SK-N-SH (cell line): Measurements from ENCODE around the gene CSPG4. TPM values are rescaled to one million over a fixed set of nuclear protein-coding genes. Genes with fewer than 3 reads are reported as not detected.

Experiments
- CTCF ChIA-PET: fragments of 300-600, 350-600 bp; formaldehyde crosslinking; extraction: SDS; loops from one replicate; lab custom pipeline; 2021; lab: Yijun Ruan, JAX
- POLR2A ChIA-PET: fragments of 350-600 bp; sonication (Branson Sonifier 250); formaldehyde crosslinking; extraction: SDS; loops from one replicate; lab custom pipeline; 2020; ENCODE audit warnings: antibody characterized with exemption, inconsistent platforms; lab: Yijun Ruan, JAX
- DNase-seq: peaks from one replicate; pipeline ENCODE4 v3.0.0; 2012
- H2AFZ ChIP-seq: fragments of 200-600 bp; sonication (generic); 2 replicates; pipeline ENCODE4 v1.8.1; 2016; ENCODE audit warnings: antibody characterized with exemption, mild to moderate bottlenecking, low read depth
- H3F3A ChIP-seq: fragments of 200-600 bp; sonication (generic); replicated peaks from 2 replicates; pipeline ENCODE3; 2016; ENCODE audit warnings: antibody characterized with exemption, mild to moderate bottlenecking; ENCODE audit not compliant: insufficient read depth
- H3K27ac ChIP-seq, 2 experiments: fragments of 200-500 bp in 1 of 2; fragments of 200-600 bp in 1 of 2; sonication (Bioruptor generic) in 1 of 2; sonication (generic), shearing (Covaris generic) in 1 of 2; 2 replicates each; pipeline versions ENCODE4 v1.5.1 to v1.6.1; 2014 to 2016; ENCODE audit warnings: low read depth in 2 of 2, inconsistent platforms in 1 of 2, low read length in 1 of 2, mild to moderate bottlenecking in 1 of 2, mixed read lengths in 1 of 2
- H3K27me3 ChIP-seq: fragments of 200-600 bp; sonication (generic), shearing (Covaris generic); 2 replicates; pipeline ENCODE4 v1.6.1; 2016; ENCODE audit warnings: mixed run types; ENCODE audit not compliant: insufficient read depth
- H3K36me3 ChIP-seq, 2 experiments: fragments of 200-500 bp in 1 of 2; fragments of 200-600 bp in 1 of 2; sonication (Bioruptor generic) in 1 of 2; sonication (generic) in 1 of 2; replicated peaks in 1 of 2; 2 replicates each; pipeline versions ENCODE3 to v1.5.1; 2014 to 2016; ENCODE audit warnings: low read length in 1 of 2, mild to moderate bottlenecking in 1 of 2; ENCODE audit not compliant: insufficient read depth in 2 of 2, control insufficient read depth in 1 of 2
- H3K4me1 ChIP-seq, 2 experiments: fragments of 200-500 bp in 1 of 2; fragments of 200-600 bp in 1 of 2; sonication (Bioruptor generic) in 1 of 2; sonication (generic), shearing (Covaris generic) in 1 of 2; 2 replicates each; pipeline versions ENCODE4 v1.5.1 to v1.6.1; 2014 to 2016; ENCODE audit warnings: low read depth in 1 of 2, low read length in 1 of 2, mixed run types in 1 of 2; ENCODE audit not compliant: insufficient read depth in 2 of 2, control insufficient read depth in 1 of 2
- H3K4me2 ChIP-seq: fragments of 200-600 bp; sonication (generic), shearing (Covaris generic); 2 replicates; pipeline ENCODE4 v1.6.1; 2017; ENCODE audit warnings: mixed run types
- H3K4me3 ChIP-seq, 2 experiments: fragments of 200-500 bp in 1 of 2; fragments of 200-600 bp in 1 of 2; sonication (Bioruptor generic) in 1 of 2; sonication (generic), shearing (Covaris generic) in 1 of 2; 2 replicates each; pipeline versions ENCODE4 v1.5.1 to v1.8.1; 2014 to 2016; ENCODE audit warnings: low read depth in 2 of 2, inconsistent platforms in 1 of 2, low read length in 1 of 2, mild to moderate bottlenecking in 1 of 2, mixed read lengths in 1 of 2, moderate library complexity in 1 of 2
- H3K79me2 ChIP-seq: fragments of 200-600 bp; sonication (generic); 2 replicates; pipeline ENCODE4 v1.8.1; 2017; ENCODE audit warnings: mild to moderate bottlenecking; ENCODE audit not compliant: insufficient read depth
- H3K9ac ChIP-seq: fragments of 200-600 bp; sonication (generic); 2 replicates; pipeline ENCODE4 v1.6.1; 2017; ENCODE audit warnings: mixed run types
- H3K9me2 ChIP-seq: fragments of 200-600 bp; sonication (generic); 2 replicates; pipeline ENCODE4 v1.6.1; 2017; ENCODE audit warnings: mixed run types
- H3K9me3 ChIP-seq: fragments of 200-600 bp; sonication (generic); 2 replicates; pipeline ENCODE4 v1.6.1; 2017; ENCODE audit warnings: mixed run types, mild to moderate bottlenecking, moderate library complexity
- H4K20me1 ChIP-seq: fragments of 200-600 bp; sonication (generic); 2 replicates; pipeline ENCODE4 v1.6.1; 2017; ENCODE audit warnings: mild to moderate bottlenecking, mixed run types; ENCODE audit not compliant: insufficient read depth
- CHD2 ChIP-seq: fragments of 150-350 bp; IDR thresholded peaks from 2 replicates; pipeline ENCODE4 v1.6.1; 2018; ENCODE audit warnings: low read length; ENCODE audit not compliant: partially characterized antibody
- FOXJ3 ChIP-seq: sonication (generic); formaldehyde crosslinking; IDR thresholded peaks from 2 replicates; pipeline ENCODE4 v1.5.1; 2020; ENCODE audit warnings: mild to moderate bottlenecking, missing genetic modification reagents
- FOXM1 ChIP-seq: IDR thresholded peaks from 2 replicates; pipeline ENCODE4 v1.4.0; 2012; ENCODE audit warnings: low read depth, mild to moderate bottlenecking
- GABPA ChIP-seq: IDR thresholded peaks from 2 replicates; pipeline ENCODE4 v1.4.0; 2012; ENCODE audit warnings: low read depth, mild to moderate bottlenecking
- GATA2 ChIP-seq: sonication (generic); formaldehyde crosslinking; IDR thresholded peaks from 2 replicates; pipeline ENCODE4 v1.5.0; 2020; ENCODE audit warnings: mild to moderate bottlenecking, missing genetic modification reagents
- MEF2A ChIP-seq: IDR thresholded peaks from 2 replicates; pipeline ENCODE4 v1.4.0; 2012; ENCODE audit warnings: low read depth, borderline replicate concordance
- MXI1 ChIP-seq: IDR thresholded peaks from 2 replicates; pipeline ENCODE4 v1.6.1; 2012; ENCODE audit warnings: mild to moderate bottlenecking, low read depth, low read length, improper control_type of control experiment
- NFIC ChIP-seq: IDR thresholded peaks from 2 replicates; pipeline ENCODE4 v1.4.0; 2012; ENCODE audit warnings: borderline replicate concordance
- POLR2AphosphoS5 ChIP-seq: IDR thresholded peaks from 2 replicates; pipeline ENCODE4 v1.6.1; 2012; ENCODE audit warnings: low read depth, low read length
- RCOR1 ChIP-seq: fragments of 150-350 bp; IDR thresholded peaks from 2 replicates; pipeline ENCODE4 v1.6.1; 2017; ENCODE audit warnings: antibody characterized with exemption, low read length
- RXRA ChIP-seq: IDR thresholded peaks from 2 replicates; pipeline ENCODE4 v1.4.0; 2012; ENCODE audit warnings: low read depth, mild to moderate bottlenecking, borderline replicate concordance
- SIN3A ChIP-seq: IDR thresholded peaks from 2 replicates; pipeline ENCODE4 v1.6.1; 2012; ENCODE audit warnings: low read depth, mild to moderate bottlenecking, low read length, moderate library complexity, borderline replicate concordance
- SMC3 ChIP-seq: IDR thresholded peaks from 2 replicates; pipeline ENCODE4 v1.6.1; 2012; ENCODE audit warnings: low read depth, low read length, improper control_type of control experiment
- TAF1 ChIP-seq: IDR thresholded peaks from 2 replicates; pipeline ENCODE4 v1.6.1; 2012; ENCODE audit warnings: low read depth, mild to moderate bottlenecking, low read length, moderate library complexity, borderline replicate concordance
- TCF12 ChIP-seq: IDR thresholded peaks from 2 replicates; pipeline ENCODE4 v1.4.0; 2012
- YY1 ChIP-seq: IDR thresholded peaks from 2 replicates; pipeline ENCODE4 v1.4.0; 2012; ENCODE audit warnings: low read depth, mild to moderate bottlenecking
- WGBS: methylation state at CpG from one replicate; pipeline ENCODE4 v1.1.6; 2017; ENCODE audit warnings: low lambda C conversion rate; 5-methylcytosine and 5-hydroxymethylcytosine counted together
- polyA plus RNA-seq, 3 experiments: library from polyadenylated mRNA; depleted of rRNA; stranded (reverse); fragments of >200 nt; gene quantifications; 2 replicates each; pipeline ENCODE4 v1.2.3, GENCODE V29; 2012
- TF ChIP-seq, protein P1 (sequence below): IDR thresholded peaks from 2 replicates; pipeline ENCODE4 v1.4.0; 2012; ENCODE audit warnings: low read depth, borderline replicate concordance
- TF ChIP-seq, protein P2 (sequence below): fragments of 150-350 bp; IDR thresholded peaks from 2 replicates; pipeline ENCODE4 v1.6.1; 2016; ENCODE audit warnings: mild to moderate bottlenecking, low read depth, low read length
- TF ChIP-seq, protein P3 (sequence below): IDR thresholded peaks from 2 replicates; pipeline ENCODE4; 2012
- TF ChIP-seq, protein P4 (sequence below): IDR thresholded peaks from 2 replicates; pipeline ENCODE4 v1.4.0; 2012; ENCODE audit warnings: low read depth
- TF ChIP-seq, protein P5 (sequence below): IDR thresholded peaks from 2 replicates; pipeline ENCODE4 v1.6.1; 2012; ENCODE audit warnings: mild to moderate bottlenecking, low read depth, low read length, moderate library complexity
- TF ChIP-seq, protein P6 (sequence below): fragments of 200-600 bp; sonication (generic); IDR thresholded peaks from 2 replicates; pipeline ENCODE4 v1.6.1; 2017; ENCODE audit warnings: antibody characterized with exemption, mild to moderate bottlenecking, moderate library complexity

The CSPG4 gene
- polyA plus RNA-seq, 1 of the 3 experiments (the other 2 are of a cell fraction): 0.35 TPM

DNA sequence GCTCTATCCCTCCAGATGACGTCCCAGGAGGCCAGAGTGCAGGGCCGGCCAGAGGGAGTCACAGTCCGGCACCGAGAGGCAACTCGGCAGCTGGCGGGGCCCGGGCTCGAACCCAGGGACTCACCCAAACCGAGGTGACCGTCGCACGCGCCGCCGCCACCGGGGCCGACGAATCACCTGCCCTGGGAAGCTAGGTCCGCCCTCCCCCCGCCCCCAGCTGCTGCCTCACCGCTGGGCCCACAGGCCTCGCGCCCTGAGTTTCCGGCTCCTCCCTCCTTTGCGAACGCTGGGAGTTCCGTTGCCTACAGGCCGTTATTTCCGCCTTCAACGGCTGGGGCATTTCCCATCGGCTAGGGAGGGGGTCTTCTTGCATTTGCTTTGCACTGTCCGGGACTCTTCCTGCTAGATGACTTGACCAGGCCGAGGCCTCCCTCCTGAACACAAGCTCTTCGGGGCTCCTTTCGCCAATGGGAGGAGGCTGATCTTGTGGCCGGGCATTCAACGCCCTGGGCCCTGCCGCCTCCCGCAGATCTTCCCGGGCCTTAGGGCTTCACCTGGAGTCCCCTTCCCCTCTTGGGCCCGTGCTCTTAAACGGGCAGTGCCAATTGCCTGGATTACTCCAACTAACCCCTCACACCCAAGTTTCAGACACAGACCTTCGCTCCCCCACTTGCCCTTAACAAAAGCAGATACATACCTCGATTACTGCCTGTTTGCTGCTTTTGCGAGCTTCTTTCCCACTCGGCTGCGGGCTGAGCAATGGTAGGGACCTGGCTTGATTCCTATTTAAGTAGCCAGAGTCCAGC is 86.9 kb downstream of the CSPG4 start, which contains the start of gene SNUPN:
SNUPN (minus strand) TSS at position 184 of the 806 bp plus-strand sequence. CDS start 4,674 bp downstream, outside the sequence.
- Histone ChIP-seq H2AFZ (peak within 1 kb of the TSS; percentile 94), H3K4me1 (peaks cover 5 to 10% of the 10 kb centered on the region in 2 experiments; a peak in 3 of 4 replicates), H3K9ac (peak within 1 kb of the TSS; percentile 97), H3K79me2 (peaks cover 30% of the 10 kb centered on the region), H3K27me3 (no peaks in the 10 kb centered on the region), H3K9me2 (no peaks in the 10 kb centered on the region), H3K4me3 (peak within 1 kb of the TSS; percentile 73 to 88), H4K20me1 (no peaks in the 10 kb centered on the region), H3K9me3 (no peaks in the 10 kb centered on the region), H3F3A (peaks cover 38% of the 10 kb centered on the region), H3K4me2 (peak within 1 kb of the TSS; percentile 97), H3K36me3 (no peaks in the 10 kb centered on the region), H3K27ac (peak within 1 kb of the TSS; percentile 92 to 95)
- CTCF ChIA-PET: interaction anchor here (0.6 to 2.6 kb wide), 10 partner anchors 8 to 257 kb away, joined by 3 to 9 read pairs (median 4); partner anchors contain the start of genes IMP3 and MAN2C1
- POLR2A ChIA-PET: interaction anchor here (0.6 to 3.0 kb wide), 11 partner anchors 11 to 258 kb away, joined by 3 to 31 read pairs (median 4); partner anchors contain the start of genes IMP3, MAN2C1, SIN3A and SNX33
- WGBS: 5% methylated on average over 27 of the region's 47 CpGs
- peak; percentile 96 for DNase-seq
- TF ChIP-seq MEF2A (no peak), NFIC (no peak; the same call in 1 of the 2 replicates), YY1 (no peak), SMC3 (no peak), POLR2AphosphoS5 (peak; percentile 85), MXI1 (0 out of 2 replicates have a peak, but pooled peaks have one; percentile 8), FOXM1 (no peak), TAF1 (no peak; the same call in 1 of the 2 replicates), GATA2 (CRISPR knock-in tag) (no peak), CHD2 (peak; percentile 77), TCF12 (peak; percentile 41; the same call in 1 of the 2 replicates), SIN3A (peak; percentile 73; the same call in 1 of the 2 replicates), RXRA (no peak), GABPA (peak; percentile 79), RCOR1 (peak; percentile 50; the same call in 1 of the 2 replicates), FOXJ3 (CRISPR knock-in tag) (no peak)
- TF ChIP-seq, protein P1, sequence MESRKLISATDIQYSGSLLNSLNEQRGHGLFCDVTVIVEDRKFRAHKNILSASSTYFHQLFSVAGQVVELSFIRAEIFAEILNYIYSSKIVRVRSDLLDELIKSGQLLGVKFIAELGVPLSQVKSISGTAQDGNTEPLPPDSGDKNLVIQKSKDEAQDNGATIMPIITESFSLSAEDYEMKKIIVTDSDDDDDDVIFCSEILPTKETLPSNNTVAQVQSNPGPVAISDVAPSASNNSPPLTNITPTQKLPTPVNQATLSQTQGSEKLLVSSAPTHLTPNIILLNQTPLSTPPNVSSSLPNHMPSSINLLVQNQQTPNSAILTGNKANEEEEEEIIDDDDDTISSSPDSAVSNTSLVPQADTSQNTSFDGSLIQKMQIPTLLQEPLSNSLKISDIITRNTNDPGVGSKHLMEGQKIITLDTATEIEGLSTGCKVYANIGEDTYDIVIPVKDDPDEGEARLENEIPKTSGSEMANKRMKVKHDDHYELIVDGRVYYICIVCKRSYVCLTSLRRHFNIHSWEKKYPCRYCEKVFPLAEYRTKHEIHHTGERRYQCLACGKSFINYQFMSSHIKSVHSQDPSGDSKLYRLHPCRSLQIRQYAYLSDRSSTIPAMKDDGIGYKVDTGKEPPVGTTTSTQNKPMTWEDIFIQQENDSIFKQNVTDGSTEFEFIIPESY: no peak
- TF ChIP-seq, protein P2, sequence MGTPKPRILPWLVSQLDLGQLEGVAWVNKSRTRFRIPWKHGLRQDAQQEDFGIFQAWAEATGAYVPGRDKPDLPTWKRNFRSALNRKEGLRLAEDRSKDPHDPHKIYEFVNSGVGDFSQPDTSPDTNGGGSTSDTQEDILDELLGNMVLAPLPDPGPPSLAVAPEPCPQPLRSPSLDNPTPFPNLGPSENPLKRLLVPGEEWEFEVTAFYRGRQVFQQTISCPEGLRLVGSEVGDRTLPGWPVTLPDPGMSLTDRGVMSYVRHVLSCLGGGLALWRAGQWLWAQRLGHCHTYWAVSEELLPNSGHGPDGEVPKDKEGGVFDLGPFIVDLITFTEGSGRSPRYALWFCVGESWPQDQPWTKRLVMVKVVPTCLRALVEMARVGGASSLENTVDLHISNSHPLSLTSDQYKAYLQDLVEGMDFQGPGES: no peak
- TF ChIP-seq, protein P3, sequence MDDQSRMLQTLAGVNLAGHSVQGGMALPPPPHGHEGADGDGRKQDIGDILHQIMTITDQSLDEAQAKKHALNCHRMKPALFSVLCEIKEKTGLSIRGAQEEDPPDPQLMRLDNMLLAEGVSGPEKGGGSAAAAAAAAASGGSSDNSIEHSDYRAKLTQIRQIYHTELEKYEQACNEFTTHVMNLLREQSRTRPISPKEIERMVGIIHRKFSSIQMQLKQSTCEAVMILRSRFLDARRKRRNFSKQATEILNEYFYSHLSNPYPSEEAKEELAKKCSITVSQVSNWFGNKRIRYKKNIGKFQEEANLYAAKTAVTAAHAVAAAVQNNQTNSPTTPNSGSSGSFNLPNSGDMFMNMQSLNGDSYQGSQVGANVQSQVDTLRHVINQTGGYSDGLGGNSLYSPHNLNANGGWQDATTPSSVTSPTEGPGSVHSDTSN: peak; percentile 40; the same call in 1 of the 2 replicates
- TF ChIP-seq, protein P4, sequence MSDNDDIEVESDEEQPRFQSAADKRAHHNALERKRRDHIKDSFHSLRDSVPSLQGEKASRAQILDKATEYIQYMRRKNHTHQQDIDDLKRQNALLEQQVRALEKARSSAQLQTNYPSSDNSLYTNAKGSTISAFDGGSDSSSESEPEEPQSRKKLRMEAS: peak; percentile 86
- TF ChIP-seq, protein P5, sequence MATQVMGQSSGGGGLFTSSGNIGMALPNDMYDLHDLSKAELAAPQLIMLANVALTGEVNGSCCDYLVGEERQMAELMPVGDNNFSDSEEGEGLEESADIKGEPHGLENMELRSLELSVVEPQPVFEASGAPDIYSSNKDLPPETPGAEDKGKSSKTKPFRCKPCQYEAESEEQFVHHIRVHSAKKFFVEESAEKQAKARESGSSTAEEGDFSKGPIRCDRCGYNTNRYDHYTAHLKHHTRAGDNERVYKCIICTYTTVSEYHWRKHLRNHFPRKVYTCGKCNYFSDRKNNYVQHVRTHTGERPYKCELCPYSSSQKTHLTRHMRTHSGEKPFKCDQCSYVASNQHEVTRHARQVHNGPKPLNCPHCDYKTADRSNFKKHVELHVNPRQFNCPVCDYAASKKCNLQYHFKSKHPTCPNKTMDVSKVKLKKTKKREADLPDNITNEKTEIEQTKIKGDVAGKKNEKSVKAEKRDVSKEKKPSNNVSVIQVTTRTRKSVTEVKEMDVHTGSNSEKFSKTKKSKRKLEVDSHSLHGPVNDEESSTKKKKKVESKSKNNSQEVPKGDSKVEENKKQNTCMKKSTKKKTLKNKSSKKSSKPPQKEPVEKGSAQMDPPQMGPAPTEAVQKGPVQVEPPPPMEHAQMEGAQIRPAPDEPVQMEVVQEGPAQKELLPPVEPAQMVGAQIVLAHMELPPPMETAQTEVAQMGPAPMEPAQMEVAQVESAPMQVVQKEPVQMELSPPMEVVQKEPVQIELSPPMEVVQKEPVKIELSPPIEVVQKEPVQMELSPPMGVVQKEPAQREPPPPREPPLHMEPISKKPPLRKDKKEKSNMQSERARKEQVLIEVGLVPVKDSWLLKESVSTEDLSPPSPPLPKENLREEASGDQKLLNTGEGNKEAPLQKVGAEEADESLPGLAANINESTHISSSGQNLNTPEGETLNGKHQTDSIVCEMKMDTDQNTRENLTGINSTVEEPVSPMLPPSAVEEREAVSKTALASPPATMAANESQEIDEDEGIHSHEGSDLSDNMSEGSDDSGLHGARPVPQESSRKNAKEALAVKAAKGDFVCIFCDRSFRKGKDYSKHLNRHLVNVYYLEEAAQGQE: no peak
- TF ChIP-seq, protein P6, sequence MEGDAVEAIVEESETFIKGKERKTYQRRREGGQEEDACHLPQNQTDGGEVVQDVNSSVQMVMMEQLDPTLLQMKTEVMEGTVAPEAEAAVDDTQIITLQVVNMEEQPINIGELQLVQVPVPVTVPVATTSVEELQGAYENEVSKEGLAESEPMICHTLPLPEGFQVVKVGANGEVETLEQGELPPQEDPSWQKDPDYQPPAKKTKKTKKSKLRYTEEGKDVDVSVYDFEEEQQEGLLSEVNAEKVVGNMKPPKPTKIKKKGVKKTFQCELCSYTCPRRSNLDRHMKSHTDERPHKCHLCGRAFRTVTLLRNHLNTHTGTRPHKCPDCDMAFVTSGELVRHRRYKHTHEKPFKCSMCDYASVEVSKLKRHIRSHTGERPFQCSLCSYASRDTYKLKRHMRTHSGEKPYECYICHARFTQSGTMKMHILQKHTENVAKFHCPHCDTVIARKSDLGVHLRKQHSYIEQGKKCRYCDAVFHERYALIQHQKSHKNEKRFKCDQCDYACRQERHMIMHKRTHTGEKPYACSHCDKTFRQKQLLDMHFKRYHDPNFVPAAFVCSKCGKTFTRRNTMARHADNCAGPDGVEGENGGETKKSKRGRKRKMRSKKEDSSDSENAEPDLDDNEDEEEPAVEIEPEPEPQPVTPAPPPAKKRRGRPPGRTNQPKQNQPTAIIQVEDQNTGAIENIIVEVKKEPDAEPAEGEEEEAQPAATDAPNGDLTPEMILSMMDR: no peak
